Activated naive CD4-positive, alpha-beta T cell treated with anti-CD3 and anti-CD28 coated beads, Interleukin-2, amount 10 ng/mL, durations not matched to agents 7 days and 5 days (primary cell): ENCODE results near the gene BCL2L1.
A peak's percentile ranks its signal among the peaks of the same experiment; 100 is the strongest.
"Not testable (repeated sequence)": the region's sequence is repeated elsewhere in the genome, so short reads cannot be mapped to it uniquely, and the experiment has no call there.

Source experiments
- CTCF ChIA-PET: fragments of 350-600 bp; sonication (Branson Sonifier 250); formaldehyde crosslinking; loops from one replicate; lab custom pipeline; 2021; ENCODE audit warnings: antibody characterized with exemption; lab: Charles Lee
- DNase-seq: peaks from one replicate; pipeline ENCODE4 v3.0.0-alpha.2; 2020
- H3K27ac Mint-ChIP-seq: one replicate; pipeline ENCODE4 v1.8.0; 2021; ENCODE audit warnings: mild to moderate bottlenecking, moderate library complexity, mixed read lengths
- H3K27me3 Mint-ChIP-seq: one replicate; pipeline ENCODE4 v1.8.0; 2021; ENCODE audit warnings: mild to moderate bottlenecking, mixed read lengths
- H3K36me3 Mint-ChIP-seq: one replicate; pipeline ENCODE4 v1.8.0; 2021; ENCODE audit warnings: mixed read lengths
- H3K4me1 Mint-ChIP-seq: one replicate; pipeline ENCODE4 v1.8.0; 2021; ENCODE audit warnings: mixed read lengths
- H3K4me3 Mint-ChIP-seq: one replicate; pipeline ENCODE4 v1.8.0; 2021; ENCODE audit warnings: mild to moderate bottlenecking, moderate library complexity, mixed read lengths
- H3K9me3 Mint-ChIP-seq: one replicate; pipeline ENCODE4 v1.8.0; 2021; ENCODE audit warnings: mixed read lengths

BCL2L1 gene

GRCh38 chr20:31675828-31676608 lies 46.6 kb downstream of the BCL2L1 start:
- Mint-ChIP-seq H3K36me3 (peaks cover 61% of the 10 kb centered on the region), H3K4me1 (peaks cover 92% of the 10 kb centered on the region), H3K27me3 (no peaks in the 10 kb centered on the region), H3K27ac (peak overlapping the region; percentile 98), H3K4me3 (peak overlapping the region; percentile 88), H3K9me3 (no peaks in the 10 kb centered on the region)
- peak; percentile 82 for DNase-seq
- CTCF ChIA-PET, result interaction anchor here (0.5 to 9.4 kb wide), 9 partner anchors 8 to 65 kb away, joined by 3 to 95 read pairs (median 8); partner anchors contain the start of gene BCL2L1

DNA sequence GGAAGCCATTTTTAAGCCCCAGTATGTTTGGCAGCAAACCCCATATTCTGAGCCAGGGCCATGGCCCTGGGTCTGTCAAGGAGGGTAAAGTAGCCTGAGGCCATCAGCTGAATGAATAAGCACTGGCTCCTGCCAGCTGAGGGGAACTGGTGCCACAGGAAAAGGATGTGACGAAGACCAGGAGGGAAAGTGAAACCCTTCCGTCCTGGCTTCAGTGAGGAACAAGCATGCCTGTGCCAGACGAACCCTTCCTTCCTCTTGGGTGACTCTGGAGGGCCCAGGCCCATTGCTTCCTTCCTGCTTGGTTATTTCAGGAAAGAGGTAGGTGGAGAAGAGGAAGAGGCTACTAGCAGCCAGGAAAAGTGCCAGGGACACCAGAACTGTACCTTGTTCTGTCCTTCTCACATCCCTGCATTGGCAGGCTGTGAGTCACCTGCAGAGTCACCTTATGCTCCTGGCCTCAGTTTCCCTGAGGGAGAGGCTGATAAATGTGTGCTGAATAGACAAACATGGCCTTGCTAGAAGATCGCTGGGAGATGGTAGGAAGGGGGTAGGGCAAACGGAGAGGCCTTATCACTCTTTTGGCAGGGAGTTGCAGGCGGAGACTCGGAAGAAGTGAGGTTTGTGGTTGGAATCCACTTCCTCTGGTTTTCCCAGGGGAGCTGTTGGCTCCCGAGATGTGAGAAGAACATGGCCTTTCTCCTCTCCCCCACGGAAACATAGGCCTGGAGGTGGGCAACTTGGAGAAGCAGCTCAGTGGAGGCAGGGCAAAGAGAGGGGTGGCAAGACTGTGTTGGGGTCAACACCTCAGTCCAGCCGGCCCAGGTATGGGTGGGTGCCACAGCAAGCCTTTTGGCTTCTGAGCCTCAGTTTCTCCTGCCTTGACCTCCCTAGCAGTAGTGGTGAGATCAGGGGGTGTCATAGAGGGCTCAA lies 47.5 kb downstream of the BCL2L1 start:
- Mint-ChIP-seq H3K27ac (peak overlapping the region; percentile 98), H3K36me3 (peaks cover 58% of the 10 kb centered on the region), H3K9me3 (no peaks in the 10 kb centered on the region), H3K4me3 (peak overlapping the region; percentile 88), H3K4me1 (peaks cover 89% of the 10 kb centered on the region), H3K27me3 (no peaks in the 10 kb centered on the region)
- peak; percentile 84 for DNase-seq
- CTCF ChIA-PET, result interaction anchor here (0.5 to 9.4 kb wide), 12 partner anchors 9 to 112 kb away, joined by 3 to 95 read pairs (median 8); partner anchors contain the start of gene BCL2L1

DNA sequence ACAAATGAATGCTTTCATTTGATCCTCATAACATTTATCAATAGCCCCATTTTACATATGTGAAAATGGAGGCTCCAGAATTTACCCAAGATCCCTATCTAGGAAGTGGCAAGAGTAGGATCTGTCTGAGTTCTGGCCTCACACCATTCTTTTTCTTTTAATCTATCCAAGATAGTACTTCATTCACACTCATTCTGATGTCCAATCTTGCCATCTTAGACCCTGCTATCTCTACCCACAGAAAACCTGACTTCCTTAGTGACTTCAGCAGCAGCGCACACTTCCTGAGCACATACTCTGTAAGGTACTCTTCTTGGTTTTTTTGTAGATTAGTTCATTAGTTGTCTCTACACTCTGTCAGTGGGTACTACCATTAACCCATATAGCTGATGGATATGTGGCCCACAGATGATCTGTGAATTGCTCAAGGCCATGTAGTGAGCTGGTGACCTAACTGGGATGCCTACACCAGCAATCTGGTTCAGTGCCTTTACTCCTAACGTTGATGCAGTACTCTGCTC lies 48.7 kb downstream of the BCL2L1 start:
- no peak for DNase-seq
- peaks cover 64% of the 10 kb centered on the region for H3K36me3 Mint-ChIP-seq
- H3K4me3 Mint-ChIP-seq, result peak overlapping the region; percentile 88
- H3K4me1 Mint-ChIP-seq, result peaks cover 88% of the 10 kb centered on the region
- no peaks in the 10 kb centered on the region for H3K27me3 Mint-ChIP-seq
- H3K27ac Mint-ChIP-seq, result peak overlapping the region; percentile 98
- no peaks in the 10 kb centered on the region for H3K9me3 Mint-ChIP-seq
- CTCF ChIA-PET, result interaction anchor here (0.9 to 9.4 kb wide), 7 partner anchors 11 to 111 kb away, joined by 3 to 95 read pairs (median 8); partner anchors contain the start of gene BCL2L1

DNA sequence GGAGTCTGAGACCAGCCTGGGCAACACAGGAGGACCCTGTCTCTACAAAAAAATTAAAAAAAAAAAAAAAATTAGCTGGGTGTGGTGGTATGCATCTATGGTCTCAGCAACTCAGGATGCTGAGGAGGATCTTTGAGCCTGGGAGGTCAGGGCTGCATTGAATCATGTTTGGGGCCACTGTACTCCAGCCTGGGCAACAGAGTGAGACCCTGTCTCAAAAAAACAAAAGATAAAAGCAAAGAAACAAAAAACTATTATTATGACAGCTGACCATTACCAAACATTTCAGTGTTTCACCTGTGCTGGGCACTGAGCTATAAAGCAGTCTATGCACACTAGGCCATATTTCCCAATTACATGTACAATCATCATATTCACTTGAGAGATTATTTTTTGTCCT lies 49.2 kb downstream of the BCL2L1 start:
- no peak for DNase-seq
- Mint-ChIP-seq H3K4me3 (no peak overlapping the region), H3K36me3 (peaks cover 59% of the 10 kb centered on the region), H3K27me3 (no peaks in the 10 kb centered on the region), H3K9me3 (no peaks in the 10 kb centered on the region), H3K27ac (peak overlapping the region; percentile 98), H3K4me1 (peaks cover 86% of the 10 kb centered on the region)
- CTCF ChIA-PET, result interaction anchor here (1.1 to 9.4 kb wide), 4 partner anchors 11 to 50 kb away, joined by 3 to 95 read pairs (median 21); partner anchors contain the start of gene BCL2L1

DNA sequence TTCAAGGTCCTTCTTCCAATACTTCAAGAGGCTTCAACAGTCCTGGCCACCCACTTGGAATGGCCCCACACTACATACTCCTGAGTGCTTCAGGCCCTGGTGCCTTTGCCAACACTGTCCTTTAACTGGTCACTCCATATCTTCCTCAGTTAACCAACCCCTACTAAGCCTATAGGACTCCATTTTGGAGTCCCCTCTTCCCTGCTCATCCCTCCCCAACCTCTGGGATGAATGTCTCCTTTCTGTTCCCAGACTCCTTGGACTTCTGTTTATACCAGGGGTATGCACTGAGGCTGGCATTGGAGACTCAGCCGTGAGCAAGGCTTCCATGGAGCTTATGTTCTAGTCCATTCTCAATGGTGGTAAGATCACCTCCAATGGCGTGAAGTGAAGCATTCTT lies 51.3 kb downstream of the BCL2L1 start:
- Mint-ChIP-seq H3K4me1 (peaks cover 86% of the 10 kb centered on the region), H3K36me3 (peaks cover 58% of the 10 kb centered on the region), H3K27me3 (no peaks in the 10 kb centered on the region), H3K27ac (peak overlapping the region; percentile 67), H3K4me3 (no peak overlapping the region), H3K9me3 (no peaks in the 10 kb centered on the region)
- no peak for DNase-seq
- CTCF ChIA-PET, result interaction anchor here (1.0 to 9.4 kb wide), 2 partner anchors 8 to 37 kb away, joined by 3 to 95 read pairs; no protein-coding TSS in a partner anchor

- no peak overlapping the region for H3K4me3 Mint-ChIP-seq
- DNase-seq, result no peak
- peaks cover 86% of the 10 kb centered on the region for H3K4me1 Mint-ChIP-seq
- H3K36me3 Mint-ChIP-seq, result peaks cover 60% of the 10 kb centered on the region
- H3K9me3 Mint-ChIP-seq, result no peaks in the 10 kb centered on the region
- H3K27me3 Mint-ChIP-seq, result no peaks in the 10 kb centered on the region
- CTCF ChIA-PET, result interaction anchor here (1.0 to 9.4 kb wide), 4 partner anchors 8 to 53 kb away, joined by 3 to 95 read pairs (median 6); no protein-coding TSS in a partner anchor
- peak overlapping the region; percentile 56 for H3K27ac Mint-ChIP-seq
Observed at GRCh38 chr20:31670371-31671228, 52.1 kb downstream of the BCL2L1 start.

DNA sequence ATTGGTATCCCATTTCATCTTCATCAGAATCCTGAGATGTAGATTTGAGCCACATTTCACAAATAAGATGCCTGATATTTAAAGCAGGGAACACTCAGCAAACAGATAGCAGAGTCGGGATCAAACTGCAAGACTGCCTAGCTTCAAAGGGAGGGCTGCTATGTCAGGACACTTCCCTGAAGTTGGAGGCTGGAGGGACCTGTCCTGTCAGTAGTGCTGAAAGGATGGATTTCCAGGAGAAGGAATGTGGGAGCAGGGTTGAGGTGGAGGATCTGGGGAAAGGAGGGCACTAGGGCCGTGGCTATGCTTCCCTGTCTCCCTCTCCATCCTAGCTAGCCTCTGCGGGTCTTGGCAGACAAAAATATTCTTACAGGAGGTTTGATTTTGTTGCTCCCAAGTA lies 52.8 kb downstream of the BCL2L1 start:
- peaks cover 63% of the 10 kb centered on the region for H3K36me3 Mint-ChIP-seq
- H3K4me1 Mint-ChIP-seq, result peaks cover 87% of the 10 kb centered on the region
- H3K9me3 Mint-ChIP-seq, result no peaks in the 10 kb centered on the region
- no peaks in the 10 kb centered on the region for H3K27me3 Mint-ChIP-seq
- DNase-seq, result no peak
- H3K4me3 Mint-ChIP-seq, result no peak overlapping the region
- CTCF ChIA-PET, result interaction anchor here (1.0 to 1.8 kb wide), 2 partner anchors 8 to 54 kb away, joined by 6 read pairs; no protein-coding TSS in a partner anchor
- H3K27ac Mint-ChIP-seq, result peak overlapping the region; percentile 56

GRCh38 chr20:31668944-31669343 lies 53.7 kb downstream of the BCL2L1 start:
- H3K4me3 Mint-ChIP-seq, H3K27me3 Mint-ChIP-seq, H3K9me3 Mint-ChIP-seq, DNase-seq: not testable (repeated sequence)
- Mint-ChIP-seq H3K36me3 (peaks cover 66% of the 10 kb centered on the region), H3K4me1 (peaks cover 86% of the 10 kb centered on the region), H3K27ac (peak overlapping the region; percentile 69)
- CTCF ChIA-PET, result interaction anchor here (0.9 to 1.8 kb wide), 2 partner anchors 25 to 55 kb away, joined by 4 to 6 read pairs; no protein-coding TSS in a partner anchor

DNA sequence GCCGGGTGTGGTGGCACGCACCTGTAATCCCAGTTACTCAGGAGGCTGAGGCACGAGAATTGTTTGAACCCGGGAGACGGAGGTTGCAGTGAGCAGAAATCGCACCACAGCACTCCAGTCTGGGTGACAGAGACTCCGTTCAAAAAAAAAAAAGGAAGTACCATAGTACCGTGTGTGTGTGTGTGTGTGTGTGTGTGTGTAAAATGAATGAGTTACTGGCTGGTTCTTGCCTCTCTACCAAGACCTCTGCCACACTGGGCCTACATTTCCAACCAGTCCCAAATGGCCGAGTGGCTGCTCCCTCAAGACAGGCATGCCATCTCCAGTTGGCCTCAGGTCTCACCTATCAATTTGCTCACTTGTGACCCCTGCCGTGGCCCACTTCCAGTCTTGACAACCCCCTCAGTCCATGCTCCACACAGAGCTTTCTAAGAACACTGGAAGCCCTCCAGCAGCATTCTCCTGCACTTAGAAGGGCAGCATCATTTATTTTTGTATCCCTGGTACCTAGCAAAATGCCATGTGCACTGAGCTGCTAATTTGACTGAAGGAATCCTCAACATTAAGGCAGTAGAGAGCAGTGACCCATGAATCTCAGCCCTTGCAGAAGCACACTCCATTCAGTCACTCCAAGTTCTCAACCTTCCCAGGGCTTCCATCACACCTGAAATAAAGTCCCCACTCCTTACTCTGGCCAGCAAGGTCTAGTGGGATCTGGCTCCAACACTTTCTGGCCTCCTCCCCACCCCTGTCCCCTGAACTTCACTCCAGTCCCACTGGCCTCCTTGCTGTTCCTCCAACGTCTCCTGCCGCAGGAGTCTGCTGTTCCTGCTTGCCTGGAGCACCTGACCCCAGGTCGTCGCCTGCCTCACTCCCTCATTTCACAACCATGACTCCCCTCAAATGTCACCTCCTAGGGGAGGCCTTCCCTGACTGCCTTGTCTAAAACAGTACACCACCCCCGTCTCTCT lies 55.1 kb downstream of the BCL2L1 start:
- CTCF ChIA-PET, result interaction anchor here (0.7 to 1.5 kb wide), 5 partner anchors 13 to 56 kb away, joined by 3 to 5 read pairs (median 4); partner anchors contain the start of gene BCL2L1
- Mint-ChIP-seq H3K27ac (peak overlapping the region; percentile 88), H3K9me3 (no peaks in the 10 kb centered on the region), H3K4me1 (peaks cover 82% of the 10 kb centered on the region), H3K36me3 (peaks cover 62% of the 10 kb centered on the region), H3K4me3 (peak overlapping the region; percentile 12), H3K27me3 (no peaks in the 10 kb centered on the region)
- DNase-seq, result no peak

DNA sequence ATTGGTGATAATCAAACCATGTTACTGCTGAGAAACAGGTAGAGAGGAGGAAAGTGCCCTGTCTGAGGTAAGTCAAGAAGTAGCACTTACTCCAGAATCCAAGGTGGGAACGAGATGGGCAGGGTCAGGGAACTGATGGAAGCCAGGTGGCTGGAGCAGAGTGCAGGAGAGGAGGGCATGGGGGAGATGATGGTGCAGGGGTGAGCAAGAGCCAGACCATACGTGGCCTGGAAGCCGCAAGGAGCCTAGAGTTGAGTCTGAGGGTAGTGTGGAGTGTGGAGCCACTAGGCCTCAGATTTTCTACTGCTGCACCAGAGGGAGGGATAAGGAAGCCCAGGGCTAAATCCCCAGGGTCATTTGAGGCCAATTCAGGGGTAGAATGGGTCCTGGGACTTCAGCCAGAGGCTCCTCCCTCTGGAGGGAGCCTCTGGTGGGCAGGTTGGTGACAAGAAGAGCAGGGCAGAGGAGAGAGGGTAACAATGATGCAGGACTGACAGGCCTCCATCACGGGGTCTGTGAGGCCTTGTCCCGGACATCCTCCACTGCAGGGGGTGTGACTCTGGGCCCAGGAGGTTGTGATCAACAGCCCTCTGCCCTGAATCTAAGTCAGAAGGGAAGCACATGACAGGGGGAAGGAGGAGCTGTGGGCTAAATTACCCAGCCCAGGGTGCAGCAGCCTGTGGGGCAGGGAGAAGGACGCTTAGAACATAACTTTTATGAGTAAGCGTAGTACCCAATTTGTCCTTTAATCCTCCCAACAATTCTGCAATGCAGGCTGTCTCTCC lies 56.2 kb downstream of the BCL2L1 start:
- DNase-seq, result peak; percentile 57
- Mint-ChIP-seq H3K36me3 (peaks cover 57% of the 10 kb centered on the region), H3K27me3 (no peaks in the 10 kb centered on the region), H3K4me3 (peak overlapping the region; percentile 28), H3K27ac (peak overlapping the region; percentile 88), H3K4me1 (peaks cover 84% of the 10 kb centered on the region), H3K9me3 (no peaks in the 10 kb centered on the region)
- CTCF ChIA-PET, result interaction anchor here (1.0 to 7.5 kb wide), 4 partner anchors 14 to 57 kb away, joined by 3 to 348 read pairs (median 4); partner anchors contain the start of gene BCL2L1

- DNase-seq, result no peak
- Mint-ChIP-seq H3K4me3 (no peak overlapping the region), H3K4me1 (peaks cover 86% of the 10 kb centered on the region), H3K36me3 (peaks cover 53% of the 10 kb centered on the region), H3K27me3 (no peaks in the 10 kb centered on the region), H3K27ac (peak overlapping the region; percentile 88), H3K9me3 (no peaks in the 10 kb centered on the region)
- CTCF ChIA-PET, result interaction anchor here (6.1 to 7.5 kb wide), 2 partner anchors 10 to 55 kb away, joined by 95 to 348 read pairs; partner anchors contain the start of gene BCL2L1
Observed at GRCh38 chr20:31665753-31666152, 56.9 kb downstream of the BCL2L1 start.
